ENCODE data around the gene TPI1.
"Not testable (repeated sequence)": the region's sequence is repeated elsewhere in the genome, so short reads cannot be mapped to it uniquely, and the experiment has no call there.

- not testable (repeated sequence) for TF ChIP-seq MAFK (IDR thresholded peaks at IDR 0.05; ENCODE audit: low read depth, low read length); POLR2A (IDR thresholded peaks at IDR 0.05; ENCODE audit: control extremely low read depth in 1 of 2, low read depth in 2 of 2, low read length in 2 of 2); JUND (IDR thresholded peaks at IDR 0.05; ENCODE audit: low read length); YY1 (IDR thresholded peaks at IDR 0.05; ENCODE audit: low read depth, low read length); HDAC2 (IDR thresholded peaks at IDR 0.05; ENCODE audit: borderline replicate concordance in 1 of 2, low read depth in 2 of 2, low read length in 2 of 2); PHF8 (conservative IDR thresholded peaks at IDR 0.05; ENCODE audit: low read depth, low read length); SUZ12 (IDR thresholded peaks at IDR 0.05; ENCODE audit: low read length); SP1 (IDR thresholded peaks at IDR 0.05; ENCODE audit: low read depth, low read length); USF2 (IDR thresholded peaks at IDR 0.05; ENCODE audit: low read length); TCF12 (IDR thresholded peaks at IDR 0.05; ENCODE audit: low read depth, low read length); EP300 (IDR thresholded peaks at IDR 0.05; ENCODE audit: borderline replicate concordance in 1 of 2, low read depth in 2 of 2, low read length in 2 of 2); CHD1 (IDR thresholded peaks at IDR 0.05; ENCODE audit: low read depth, low read length)
- TF ChIP-seq, protein P1, sequence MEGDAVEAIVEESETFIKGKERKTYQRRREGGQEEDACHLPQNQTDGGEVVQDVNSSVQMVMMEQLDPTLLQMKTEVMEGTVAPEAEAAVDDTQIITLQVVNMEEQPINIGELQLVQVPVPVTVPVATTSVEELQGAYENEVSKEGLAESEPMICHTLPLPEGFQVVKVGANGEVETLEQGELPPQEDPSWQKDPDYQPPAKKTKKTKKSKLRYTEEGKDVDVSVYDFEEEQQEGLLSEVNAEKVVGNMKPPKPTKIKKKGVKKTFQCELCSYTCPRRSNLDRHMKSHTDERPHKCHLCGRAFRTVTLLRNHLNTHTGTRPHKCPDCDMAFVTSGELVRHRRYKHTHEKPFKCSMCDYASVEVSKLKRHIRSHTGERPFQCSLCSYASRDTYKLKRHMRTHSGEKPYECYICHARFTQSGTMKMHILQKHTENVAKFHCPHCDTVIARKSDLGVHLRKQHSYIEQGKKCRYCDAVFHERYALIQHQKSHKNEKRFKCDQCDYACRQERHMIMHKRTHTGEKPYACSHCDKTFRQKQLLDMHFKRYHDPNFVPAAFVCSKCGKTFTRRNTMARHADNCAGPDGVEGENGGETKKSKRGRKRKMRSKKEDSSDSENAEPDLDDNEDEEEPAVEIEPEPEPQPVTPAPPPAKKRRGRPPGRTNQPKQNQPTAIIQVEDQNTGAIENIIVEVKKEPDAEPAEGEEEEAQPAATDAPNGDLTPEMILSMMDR (IDR thresholded peaks at IDR 0.05; ENCODE audit: control extremely low read depth in 1 of 3, insufficient read depth in 1 of 3, low read depth in 1 of 3, low read length in 3 of 3), result not testable (repeated sequence)
Observed at GRCh38 chr12:6908141-6908540, 40.8 kb downstream of the TPI1 start.

Data from H1 (cell line).